ENCODE data around the gene TBC1D9B. TPM values are rescaled to one million over a fixed set of nuclear protein-coding genes. Genes with fewer than 3 reads are reported as not detected.

Gene TBC1D9B
- total and polyA plus RNA-seq, 9 of the 15 experiments (the other 6 are each of a cell fraction or from before 2014, with no cell fraction given), result 2.9 to 59.1 (median 33.5) TPM

- ATAC-seq (no peak), FAIRE-seq (no peak), DNase-seq (ENCODE audit: extremely low read depth in 1 of 4, low spot score in 3 of 4) (no peak)
- Histone ChIP-seq H3K36me3 (ENCODE audit: control insufficient read depth, insufficient read depth, low read length) (peaks cover 91% of the 10 kb centered on the region), H3K4me1 (replicated peaks in 1 of 2; ENCODE audit: control insufficient read depth in 2 of 2, insufficient read depth in 2 of 2, low read length in 2 of 2) (0 out of 5 replicates have a peak, but pooled peaks cover 0 to 2% of the 10 kb centered on the region in 2 experiments), H3K27me3 (ENCODE audit: control insufficient read depth in 2 of 2, insufficient read depth in 2 of 2, low read length in 2 of 2) (no peaks in the 10 kb centered on the region), H3K4me2 (ENCODE audit: insufficient read depth, low read length) (no peak overlapping the region), H4K20me1 (replicated peaks; ENCODE audit: control insufficient read depth, insufficient read depth, low read length) (0 out of 2 replicates have a peak, but pooled peaks cover 7% of the 10 kb centered on the region), H3K27ac (ENCODE audit: extremely low read depth, low read depth, low read length) (no peak overlapping the region), H3K9me3 (replicated peaks; ENCODE audit: control insufficient read depth, insufficient read depth, low read depth, low read length) (no peaks in the 10 kb centered on the region), H3K9ac (ENCODE audit: insufficient read depth in 1 of 2, low read depth in 2 of 2, low read length in 2 of 2) (no peak overlapping the region), H3K9me1 (ENCODE audit: control insufficient read depth, insufficient read depth, low read length) (peaks cover 7% of the 10 kb centered on the region), H3K79me2 (ENCODE audit: control insufficient read depth, insufficient read depth, low read length) (no peaks in the 10 kb centered on the region), H3K4me3 (no peak overlapping the region), H2AFZ (ENCODE audit: low read depth, low read length) (no peak overlapping the region)
- BruUV-seq (replicated peaks), result no TSS peak
- 34% methylated on average over 6 of the region's 6 CpGs for WGBS (ENCODE audit: insufficient coverage, low coverage, missing lambda C conversion rate)
- ChIA-PET POLR2A (no interaction called here), CTCF (ENCODE audit: low intra/inter-chr PET ratio) (no interaction called here)
- in situ Hi-C loops (cut with MboI), result no loop called here
- TF ChIP-seq FOXA3 (CRISPR knock-in tag; conservative IDR thresholded peaks at IDR 0.05 in 1 of 2, IDR thresholded peaks at IDR 0.05 in 1 of 2), result peak in 1 of 2 experiments; percentile 55; a peak in 2 of 4 replicates
- no peak for TF ChIP-seq ZNF277 (CRISPR knock-in tag; IDR thresholded peaks at IDR 0.05; ENCODE audit: borderline replicate concordance)
- TF ChIP-seq SRSF7 (optimal IDR thresholded peaks at IDR 0.05; ENCODE audit: low read depth, low read length), result no peak
- no peak for TF ChIP-seq SREBF1 (IDR thresholded peaks at IDR 0.05; ENCODE audit: borderline replicate concordance, low read depth, low read length)
- intact Hi-C loops (cut with micrococcal nuclease), result no loop called here
These were observed 11.8 kb downstream of the TBC1D9B start for GRCh38 chr5:179895861-179896260.

Measured in K562 (cell line).